NCI-H1436 (cell line): Measurements from ENCODE around the gene RPS27L.
A peak's percentile ranks its signal among the peaks of the same experiment; 100 is the strongest.

Source experiments
- DNase-seq: peaks from one replicate; lab custom pipeline; 2025; lab: John Stamatoyannopoulos, UW

Gene RPS27L

GRCh38 chr15:63157118-63157843 lies at the start of gene RPS27L:
Gene RPS27L (minus strand): TSS chr15:63157477. CDS start chr15:63157405, 72 bp downstream.
- peak; percentile 83 for DNase-seq

- no peak for DNase-seq
These were observed 48.8 kb upstream of the RPS27L start for GRCh38 chr15:63206079-63206478.

- DNase-seq, result no peak
These were observed 46.3 kb upstream of the RPS27L start for GRCh38 chr15:63203451-63204090.

DNA sequence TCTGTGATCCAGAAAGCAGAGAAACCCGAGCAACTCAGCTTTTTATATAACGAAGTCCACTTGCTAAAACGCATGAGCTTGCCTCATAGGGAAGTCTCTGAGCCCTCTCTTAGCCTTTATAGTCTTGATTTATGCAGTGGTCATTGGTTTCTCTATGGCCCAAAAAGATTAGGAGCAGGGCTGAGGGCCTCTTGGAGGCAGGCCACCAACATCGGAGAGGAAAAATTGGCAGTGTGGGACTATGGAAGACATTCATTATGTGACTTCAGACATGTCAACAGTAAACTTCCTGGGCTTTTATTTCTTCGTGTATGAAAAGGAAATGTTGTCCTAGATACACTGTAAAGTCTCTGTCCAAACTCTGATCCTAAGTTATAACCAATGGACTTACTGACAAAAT lies 45.6 kb upstream of the RPS27L start:
- DNase-seq, result no peak

GRCh38 chr15:63200464-63201249 lies 43.4 kb upstream of the RPS27L start:
- DNase-seq, result no peak

DNA sequence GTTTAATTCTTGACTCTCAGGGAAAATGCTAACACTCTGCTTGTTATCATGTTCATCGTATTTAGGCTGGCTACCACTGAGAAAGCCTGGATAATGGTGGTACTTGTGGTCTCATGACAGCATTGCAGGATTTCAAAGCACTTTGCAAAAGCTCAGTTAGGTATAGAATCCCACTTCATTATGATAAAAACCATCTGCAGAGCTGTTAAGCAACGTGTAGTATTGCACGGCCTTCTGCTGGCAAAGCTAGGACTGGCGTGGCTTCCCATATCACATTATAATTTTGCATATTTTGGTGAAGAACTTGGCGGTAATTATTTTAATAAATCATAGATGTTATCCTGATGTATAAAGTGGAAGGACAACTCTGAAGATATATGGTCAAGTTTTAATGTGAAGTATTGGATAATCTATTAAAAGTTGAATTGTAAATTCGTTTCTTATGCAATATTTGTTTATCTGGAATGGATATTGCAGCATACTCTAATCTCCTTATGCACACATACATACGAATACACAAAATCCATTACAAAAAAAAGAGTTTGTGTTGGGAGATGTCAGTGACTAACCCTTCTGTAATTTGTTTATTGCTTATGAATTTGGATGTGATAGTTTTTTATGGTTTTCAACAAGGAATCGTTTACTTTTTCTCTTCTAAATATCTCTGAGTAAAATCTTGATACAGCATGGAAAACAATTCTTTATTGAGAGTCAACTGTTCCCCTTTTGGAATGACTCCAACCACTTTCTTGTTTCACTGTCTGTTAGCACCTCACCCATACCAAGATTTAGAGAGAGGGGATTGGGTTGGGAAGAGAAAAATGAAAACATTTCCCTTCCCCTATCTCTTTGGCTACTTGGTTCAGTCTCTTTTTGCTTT lies 41.3 kb upstream of the RPS27L start:
- DNase-seq, result no peak

DNA sequence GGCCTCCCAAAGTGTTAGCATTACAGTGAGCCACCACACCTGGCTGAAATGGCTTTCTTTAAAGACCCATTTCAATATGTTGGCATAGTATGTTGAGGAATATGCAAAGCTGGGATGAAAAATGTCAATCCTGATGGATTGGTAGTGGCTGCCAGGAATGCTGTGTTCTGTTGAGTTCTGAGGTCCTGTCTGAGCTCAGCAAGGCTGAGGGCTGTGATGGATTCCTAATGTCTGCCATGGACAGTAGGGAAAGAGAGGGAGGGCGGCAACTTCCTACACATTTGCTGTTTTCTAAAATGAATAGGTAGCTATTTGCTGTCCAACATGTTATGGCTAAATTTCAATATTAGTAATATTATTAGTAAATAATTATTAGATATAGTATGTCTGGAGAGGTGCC lies 40.3 kb upstream of the RPS27L start:
- no peak for DNase-seq

DNA sequence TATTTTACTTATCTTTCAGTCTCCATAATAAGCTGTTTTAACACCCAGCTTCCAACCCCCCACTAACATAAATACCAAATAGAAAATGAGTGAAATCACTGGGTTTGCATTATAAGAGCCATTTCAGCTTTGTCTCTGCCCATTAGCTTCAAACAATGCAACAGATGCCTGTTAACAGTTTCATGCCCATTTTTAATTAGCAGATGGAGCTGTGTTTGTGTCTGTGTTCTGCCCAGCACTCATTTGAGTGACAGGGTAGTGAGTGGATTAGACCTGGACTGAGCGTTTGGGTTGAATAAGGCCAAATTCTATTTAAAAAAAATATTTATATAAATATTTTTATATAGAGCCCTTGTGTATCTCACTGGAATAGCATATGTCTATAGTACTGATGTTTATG lies 39.6 kb upstream of the RPS27L start:
- DNase-seq, result no peak

DNA sequence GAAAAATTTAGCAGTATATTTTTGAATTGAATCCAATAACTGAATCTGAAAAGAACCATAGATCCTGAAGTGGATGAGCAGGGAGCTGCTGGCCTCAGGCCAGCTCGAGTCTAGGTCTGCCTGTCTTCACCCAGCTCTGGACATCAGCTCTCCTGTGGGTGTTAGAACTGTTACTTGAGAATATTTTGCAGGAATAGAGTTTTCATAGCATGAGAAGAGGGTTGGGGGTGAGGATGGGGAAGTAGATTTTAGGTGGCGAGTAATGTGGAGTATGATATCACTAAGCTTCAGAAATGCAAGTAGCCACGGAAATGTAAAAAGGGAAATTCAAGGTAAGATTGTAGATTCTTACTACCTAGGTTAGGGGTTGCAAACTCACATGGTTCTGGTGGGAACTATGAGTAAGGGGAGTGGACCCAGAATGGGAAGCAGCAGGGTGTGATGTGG lies 38.3 kb upstream of the RPS27L start:
- no peak for DNase-seq

- no peak for DNase-seq
These were observed 37.7 kb upstream of the RPS27L start for GRCh38 chr15:63194880-63195568.

- no peak for DNase-seq
These were observed 37.0 kb upstream of the RPS27L start for GRCh38 chr15:63194302-63194701.

GRCh38 chr15:63192619-63193206 lies 35.4 kb upstream of the RPS27L start:
- DNase-seq, result no peak

DNA sequence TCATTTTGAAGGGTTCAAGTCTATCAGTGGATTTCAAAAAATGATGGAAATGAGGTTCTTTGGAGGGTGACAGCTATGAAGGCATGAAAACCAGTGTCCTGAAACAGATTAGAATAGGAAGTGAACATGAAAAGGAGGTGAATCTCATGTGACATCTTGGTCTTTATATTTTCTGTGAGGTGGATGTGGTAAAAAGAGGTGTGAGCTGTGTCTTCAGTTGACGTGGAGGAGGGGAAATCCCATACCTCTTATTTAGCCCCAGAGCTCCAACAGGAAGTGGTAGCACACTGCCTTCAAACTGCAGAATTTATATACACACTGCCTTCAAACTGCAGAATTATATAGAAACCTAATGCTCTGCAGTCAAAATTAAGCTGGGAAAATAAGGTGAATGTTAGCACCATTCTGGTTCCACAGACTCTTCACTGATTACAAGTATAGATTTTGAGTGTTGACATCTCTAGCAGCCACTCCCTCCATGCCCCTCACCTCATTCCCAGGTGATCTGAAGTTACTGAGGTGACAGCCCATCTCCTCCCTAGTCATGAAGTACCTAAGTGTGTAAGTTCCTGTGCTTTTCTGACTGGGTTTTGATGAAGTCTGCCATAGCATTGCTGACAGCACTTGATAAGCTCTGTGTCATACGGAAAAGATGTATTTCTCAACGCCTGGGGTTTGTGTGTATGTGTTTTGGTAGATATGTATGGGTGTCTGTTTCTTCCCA lies 34.8 kb upstream of the RPS27L start:
- DNase-seq, result no peak

DNA sequence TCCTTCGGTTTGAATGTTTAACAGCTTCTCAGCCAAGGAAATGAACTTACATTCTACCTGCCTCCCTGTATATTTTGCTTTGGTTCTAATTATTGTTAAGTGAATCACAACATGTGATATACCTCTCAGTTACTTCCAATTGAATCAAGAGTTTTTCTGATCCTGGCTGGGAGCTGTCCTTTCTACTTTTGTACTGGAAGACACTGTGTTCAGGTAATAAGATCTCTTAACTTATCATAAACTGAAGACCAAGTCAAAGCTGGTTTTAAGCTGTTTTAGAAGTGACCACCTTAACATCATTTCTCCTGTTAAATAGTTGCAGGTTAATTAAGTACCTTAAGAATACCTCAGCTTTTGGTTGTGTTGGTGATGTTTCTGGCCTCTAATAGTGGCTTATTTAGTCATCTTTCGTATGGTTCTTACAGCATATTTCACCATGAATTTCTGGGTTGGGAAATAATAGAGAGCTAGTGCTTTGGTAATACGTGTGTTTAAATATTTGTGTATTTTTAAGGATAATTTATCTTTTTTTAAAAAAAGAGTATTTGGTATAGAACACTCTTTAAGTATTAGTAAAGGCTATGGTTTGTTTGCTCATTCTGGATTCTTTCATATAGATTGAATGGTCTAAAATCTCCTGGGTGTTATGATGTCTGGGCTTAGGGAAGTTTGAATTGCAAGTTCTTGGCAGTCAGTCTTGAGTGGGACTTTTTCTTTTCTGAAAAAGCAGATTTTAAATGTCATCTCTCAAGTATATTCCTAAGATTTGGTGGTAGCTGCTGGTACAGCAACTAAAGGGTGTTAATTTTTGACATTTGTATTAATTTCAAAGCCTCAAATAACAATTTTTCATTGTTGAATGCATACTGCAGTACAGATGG lies 33.7 kb upstream of the RPS27L start:
- DNase-seq, result no peak

- no peak for DNase-seq
These were observed 32.9 kb upstream of the RPS27L start for GRCh38 chr15:63189941-63190768.

DNA sequence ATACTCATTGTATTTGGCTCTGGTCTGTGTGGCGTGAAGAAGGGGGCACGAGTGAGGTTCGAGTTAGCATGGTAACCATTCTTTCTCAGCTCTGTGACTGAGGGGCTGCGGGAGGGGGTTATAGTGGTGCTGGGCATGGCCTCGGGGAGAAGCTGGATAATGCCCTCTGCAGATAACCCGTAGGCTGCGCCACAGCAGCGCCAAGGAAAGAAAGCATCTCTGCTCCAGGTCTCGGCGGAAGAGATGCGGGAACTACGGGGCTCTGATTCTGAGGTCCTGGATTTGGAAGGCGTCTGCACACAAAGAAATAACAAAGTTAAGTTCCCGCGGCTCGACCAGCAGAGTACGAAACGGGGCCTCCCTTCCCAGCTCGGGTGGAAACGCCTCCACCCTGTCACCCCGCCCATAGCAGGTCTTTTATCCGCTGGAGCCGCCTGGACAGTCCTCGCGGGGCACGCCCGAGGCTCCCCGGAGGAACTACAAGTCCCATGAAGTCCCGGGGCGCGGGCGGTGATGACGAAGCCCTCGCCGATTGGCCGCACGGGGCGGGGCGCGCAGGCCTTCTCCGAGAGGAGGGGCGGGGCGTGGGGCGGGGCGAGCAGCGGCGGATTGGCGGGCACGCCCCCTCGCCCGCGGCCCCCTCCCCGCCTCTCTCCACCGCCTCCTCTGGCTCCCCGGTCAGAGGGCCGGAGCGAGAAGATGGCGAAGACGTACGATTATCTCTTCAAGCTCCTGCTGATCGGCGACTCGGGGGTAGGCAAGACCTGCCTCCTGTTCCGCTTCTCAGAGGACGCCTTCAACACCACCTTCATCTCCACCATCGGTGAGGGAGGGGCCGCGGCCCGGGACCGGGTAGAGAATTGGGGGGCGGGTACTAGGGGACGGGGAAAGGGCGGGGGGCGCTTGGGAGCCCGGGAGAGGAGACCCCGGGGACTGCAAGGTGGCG lies 31.9 kb upstream of the RPS27L start, which contains the start of gene RAB8B:
RAB8B (plus strand) TSS at position 681 of the 946 bp plus-strand sequence; CDS start at position 700, 19 bp downstream.
- peak; percentile 94 for DNase-seq
